Mucosa of rectum (tissue), 2 donors: ENCODE data around the gene PSMG1.
A peak's percentile ranks its signal among the peaks of the same experiment; 100 is the strongest.

Experiments
- H3K27ac ChIP-seq, 2 donors: one replicate each; pipeline ENCODE4 v1.7.0; 2013; ENCODE audit warnings: inconsistent platforms in 2 of 2, low read depth in 2 of 2, low read length in 2 of 2
- H3K27me3 ChIP-seq, 2 donors: one replicate each; pipeline ENCODE4 v1.7.0; 2013; ENCODE audit warnings: low read length in 2 of 2; ENCODE audit not compliant: control insufficient read depth in 2 of 2, insufficient read depth in 2 of 2
- H3K36me3 ChIP-seq, 2 donors: one replicate each; pipeline ENCODE4 v1.7.0; 2013; ENCODE audit warnings: low read length in 2 of 2; ENCODE audit not compliant: control insufficient read depth in 2 of 2, insufficient read depth in 2 of 2
- H3K4me1 ChIP-seq, 2 donors: one replicate each; pipeline ENCODE4 v1.7.0; 2013; ENCODE audit warnings: low read length in 2 of 2, mild to moderate bottlenecking in 1 of 2; ENCODE audit not compliant: control insufficient read depth in 2 of 2, insufficient read depth in 2 of 2
- H3K4me3 ChIP-seq, 2 donors: one replicate each; pipeline ENCODE4 v1.7.0; 2013; ENCODE audit warnings: low read length in 2 of 2
- H3K9ac ChIP-seq, 2 donors: one replicate each; pipeline ENCODE4 v1.7.0; 2013; ENCODE audit warnings: low read length in 2 of 2, low read depth in 1 of 2, mild to moderate bottlenecking in 1 of 2
- H3K9me3 ChIP-seq, 2 donors: one replicate each; pipeline ENCODE4 v1.7.0; 2013; ENCODE audit warnings: low read length in 2 of 2; ENCODE audit not compliant: control insufficient read depth in 2 of 2
- donor health status: healthy.
- donor health status: Normal muscosa, but diverticular disease.

Gene PSMG1

GRCh38 chr21:39188521-39189139, 5.4 kb upstream of the PSMG1 start:
- H3K27ac ChIP-seq = no peak overlapping the region
- no peak overlapping the region for H3K4me3 ChIP-seq
- H3K36me3 ChIP-seq = no peaks in the 10 kb centered on the region
- H3K4me1 ChIP-seq = peaks cover 0 to 10% of the 10 kb centered on the region in 2 donors
- H3K9ac ChIP-seq = no peak overlapping the region
- H3K9me3 ChIP-seq = no peaks in the 10 kb centered on the region
- H3K27me3 ChIP-seq = no peaks in the 10 kb centered on the region

DNA sequence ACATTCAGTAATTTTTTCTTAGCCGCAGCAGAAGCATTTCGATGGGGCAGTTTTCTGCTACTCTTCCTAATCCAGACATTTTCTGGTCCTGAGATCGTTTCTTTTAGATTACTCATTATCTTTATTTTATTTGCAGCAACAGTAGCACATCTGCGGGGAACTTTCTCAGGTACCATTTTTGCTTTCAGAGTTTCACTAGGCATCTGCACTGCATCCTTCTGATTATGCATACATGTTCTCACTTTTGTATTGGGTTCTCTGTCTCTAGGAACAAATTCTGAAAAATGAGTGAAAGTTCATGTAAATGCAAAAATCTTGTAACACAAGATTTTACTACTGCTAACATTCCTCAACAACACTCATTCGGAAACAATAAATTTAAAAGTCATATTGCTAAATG, 3.9 kb upstream of the PSMG1 start:
- H3K9ac ChIP-seq = no peak overlapping the region

DNA sequence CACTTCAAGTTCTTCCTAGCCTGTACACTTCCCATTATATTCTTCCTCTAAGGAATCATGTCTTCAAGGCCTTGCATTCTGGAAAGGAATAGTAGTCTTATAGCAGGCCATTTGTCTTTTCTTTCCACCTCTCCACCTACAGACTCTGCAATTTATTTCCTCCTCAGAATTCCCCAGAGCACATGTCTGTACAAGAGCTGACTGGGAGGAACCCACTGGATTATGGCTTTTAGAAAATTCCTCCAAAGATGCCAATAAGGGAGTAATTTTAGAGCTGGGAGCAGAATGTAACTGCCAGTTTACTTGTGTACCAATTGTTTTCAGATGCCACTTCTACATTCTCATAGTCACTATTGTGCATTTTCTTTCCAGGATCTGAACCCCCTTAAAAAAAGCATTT, 3.4 kb upstream of the PSMG1 start:
- Histone ChIP-seq H3K4me1 (peaks cover 0 to 12% of the 10 kb centered on the region in 2 donors), H3K9ac (no peak overlapping the region), H3K36me3 (no peaks in the 10 kb centered on the region), H3K27me3 (no peaks in the 10 kb centered on the region), H3K9me3 (no peaks in the 10 kb centered on the region), H3K4me3 (no peak overlapping the region), H3K27ac (no peak overlapping the region)

More for the DNA sequence above, 3.9 kb upstream of the PSMG1 start:
- Histone ChIP-seq H3K27ac (no peak overlapping the region), H3K36me3 (no peaks in the 10 kb centered on the region), H3K9me3 (no peaks in the 10 kb centered on the region), H3K4me1 (peaks cover 0 to 9% of the 10 kb centered on the region in 2 donors), H3K27me3 (no peaks in the 10 kb centered on the region), H3K4me3 (no peak overlapping the region)

- Histone ChIP-seq H3K27ac (no peak overlapping the region), H3K27me3 (no peaks in the 10 kb centered on the region), H3K4me1 (peaks cover 0 to 12% of the 10 kb centered on the region in 2 donors), H3K9me3 (no peaks in the 10 kb centered on the region), H3K9ac (no peak overlapping the region), H3K4me3 (no peak overlapping the region), H3K36me3 (no peaks in the 10 kb centered on the region)
Measured at GRCh38 chr21:39185157-39185556, 1.9 kb upstream of the PSMG1 start.

GRCh38 chr21:39184050-39184980, 1.1 kb upstream of the PSMG1 start:
- Histone ChIP-seq H3K4me1 (peaks cover 0 to 12% of the 10 kb centered on the region in 2 donors), H3K27me3 (no peaks in the 10 kb centered on the region)

GRCh38 chr21:39182484-39183271, 573 bp downstream of the PSMG1 start:
- Histone ChIP-seq H3K9ac (peak overlapping the region; percentile 73 to 87), H3K27ac (peak overlapping the region; percentile 91 to 95), H3K4me1 (peaks cover 0 to 12% of the 10 kb centered on the region in 2 donors)

More at GRCh38 chr21:39184050-39184980, 1.1 kb upstream of the PSMG1 start:
- no peaks in the 10 kb centered on the region for H3K36me3 ChIP-seq
- H3K9me3 ChIP-seq = no peaks in the 10 kb centered on the region
- peak overlapping the region; percentile 73 to 87 for H3K9ac ChIP-seq
- H3K27ac ChIP-seq = peak overlapping the region; percentile 91 to 95
- peak overlapping the region; percentile 90 to 93 for H3K4me3 ChIP-seq

GRCh38 chr21:39182016-39182415, 1.2 kb downstream of the PSMG1 start:
- H3K9ac ChIP-seq = peak overlapping the region; percentile 73 to 87
- H3K27me3 ChIP-seq = no peaks in the 10 kb centered on the region
- H3K27ac ChIP-seq = no peak overlapping the region
- H3K36me3 ChIP-seq = peaks cover 3 to 6% of the 10 kb centered on the region in 2 donors
- no peaks in the 10 kb centered on the region for H3K9me3 ChIP-seq
- peaks cover 0 to 12% of the 10 kb centered on the region in 2 donors for H3K4me1 ChIP-seq
- H3K4me3 ChIP-seq = peak overlapping the region; percentile 90 to 93

More at GRCh38 chr21:39182484-39183271, 573 bp downstream of the PSMG1 start:
- H3K27me3 ChIP-seq = no peaks in the 10 kb centered on the region
- H3K4me3 ChIP-seq = peak overlapping the region; percentile 90 to 93
- H3K36me3 ChIP-seq = peaks cover 3 to 6% of the 10 kb centered on the region in 2 donors
- H3K9me3 ChIP-seq = no peaks in the 10 kb centered on the region

GRCh38 chr21:39181205-39181818, 1.9 kb downstream of the PSMG1 start:
- no peaks in the 10 kb centered on the region for H3K27me3 ChIP-seq
- peaks cover 0 to 12% of the 10 kb centered on the region in 2 donors for H3K4me1 ChIP-seq
- no peak overlapping the region for H3K9ac ChIP-seq
- no peaks in the 10 kb centered on the region for H3K9me3 ChIP-seq
- peaks cover 7 to 8% of the 10 kb centered on the region in 2 donors for H3K36me3 ChIP-seq
- no peak overlapping the region for H3K4me3 ChIP-seq
- H3K27ac ChIP-seq = no peak overlapping the region

GRCh38 chr21:39180429-39181019, 2.7 kb downstream of the PSMG1 start:
- H3K9me3 ChIP-seq = no peaks in the 10 kb centered on the region
- peaks cover 9% of the 10 kb centered on the region in 2 donors for H3K36me3 ChIP-seq
- H3K9ac ChIP-seq = no peak overlapping the region
- H3K4me3 ChIP-seq = no peak overlapping the region
- H3K27me3 ChIP-seq = no peaks in the 10 kb centered on the region
- H3K27ac ChIP-seq = no peak overlapping the region
- H3K4me1 ChIP-seq = peaks cover 0 to 12% of the 10 kb centered on the region in 2 donors
